NCI-H1436 (cell line): ENCODE data around the gene HOXD1.

Source experiments
- DNase-seq: peaks from one replicate; lab custom pipeline; 2025; lab: John Stamatoyannopoulos, UW

HOXD1 gene

GRCh38 chr2:176165370-176166050, 23.0 kb upstream of the HOXD1 start:
- no peak for DNase-seq

DNA sequence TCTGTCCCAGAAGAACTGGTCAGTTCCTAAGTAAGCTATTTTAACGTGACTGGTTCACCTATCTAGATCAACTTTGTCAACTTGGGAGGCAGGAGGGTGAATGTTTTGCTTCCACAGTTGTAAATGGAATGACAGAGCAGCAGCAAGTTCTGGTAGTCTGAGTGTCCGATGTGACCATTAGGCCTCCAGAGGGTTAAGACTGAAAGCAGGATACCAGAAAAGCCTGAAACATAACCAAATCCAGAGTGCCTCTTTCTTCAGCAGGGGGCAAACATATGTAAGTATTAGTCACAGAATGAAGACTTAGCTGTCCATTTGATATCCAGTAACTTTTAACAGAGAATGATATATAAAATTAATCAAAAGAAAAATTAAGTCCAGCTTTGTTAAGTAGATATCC, 22.2 kb upstream of the HOXD1 start:
- no peak for DNase-seq

GRCh38 chr2:176167398-176167797, 21.1 kb upstream of the HOXD1 start:
- DNase-seq = no peak

DNA sequence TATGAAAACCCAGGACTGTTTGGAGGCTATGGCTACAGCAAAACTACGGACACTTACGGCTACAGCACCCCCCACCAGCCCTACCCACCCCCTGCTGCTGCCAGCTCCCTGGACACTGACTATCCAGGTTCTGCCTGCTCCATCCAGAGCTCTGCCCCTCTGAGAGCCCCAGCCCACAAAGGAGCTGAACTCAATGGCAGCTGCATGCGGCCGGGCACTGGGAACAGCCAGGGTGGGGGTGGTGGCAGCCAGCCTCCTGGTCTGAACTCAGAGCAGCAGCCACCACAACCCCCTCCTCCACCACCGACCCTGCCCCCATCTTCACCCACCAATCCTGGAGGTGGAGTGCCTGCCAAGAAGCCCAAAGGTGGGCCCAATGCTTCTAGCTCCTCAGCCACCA, 19.3 kb upstream of the HOXD1 start:
- no peak for DNase-seq

DNA sequence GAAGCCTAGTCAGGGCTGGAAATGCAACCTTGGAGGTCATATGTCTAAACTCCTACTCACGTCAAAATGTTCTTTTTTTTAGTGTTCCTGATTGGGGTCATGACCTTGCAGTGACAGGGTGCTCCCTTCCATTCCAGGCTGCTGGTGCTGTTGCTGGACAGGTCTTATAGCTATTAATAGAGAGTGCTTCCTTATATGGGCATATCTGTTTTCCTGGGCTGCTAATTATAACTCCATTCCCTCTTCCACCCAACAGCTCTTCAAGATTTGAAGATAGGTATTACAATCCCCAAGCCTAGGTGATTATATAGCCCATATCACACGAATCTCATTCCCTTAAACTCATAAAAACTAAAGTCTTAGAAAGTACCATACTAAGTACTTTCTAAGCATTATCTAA, 18.8 kb upstream of the HOXD1 start:
- DNase-seq = no peak

DNA sequence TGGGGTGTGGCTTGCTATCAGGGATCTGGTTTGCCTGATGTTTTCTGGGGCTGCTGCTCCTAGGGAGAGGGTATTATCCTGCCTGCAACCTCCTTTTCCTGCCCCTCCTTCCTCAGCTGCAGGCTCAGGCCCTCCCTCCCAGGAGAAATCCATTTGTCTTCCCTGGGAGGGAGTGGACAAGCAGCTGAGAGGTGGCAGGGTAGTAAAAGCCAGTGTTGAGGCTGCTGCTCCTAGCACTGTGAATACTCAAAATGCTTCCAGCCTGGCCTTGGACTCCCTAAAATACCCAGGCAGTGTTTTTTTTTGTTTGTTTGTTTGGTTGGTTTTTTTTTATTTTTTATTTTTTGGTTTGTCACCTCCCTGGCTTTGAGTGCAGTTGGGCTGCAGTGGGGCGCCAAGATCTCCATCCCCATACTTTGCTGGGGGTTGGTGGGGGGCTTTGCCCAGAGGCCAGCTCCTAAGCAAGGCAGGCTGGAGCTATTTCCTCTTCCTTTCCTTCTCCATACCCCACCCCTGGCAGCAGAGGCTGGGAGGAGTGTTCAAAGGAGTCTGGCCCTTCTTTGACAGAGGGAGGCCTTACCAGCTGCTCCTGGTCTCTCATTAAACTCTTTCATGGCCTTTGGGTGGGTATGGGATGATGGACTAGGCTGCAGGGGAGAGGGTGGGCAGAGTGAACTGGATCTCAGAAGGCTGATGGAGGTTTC, 17.7 kb upstream of the HOXD1 start:
- no peak for DNase-seq

DNA sequence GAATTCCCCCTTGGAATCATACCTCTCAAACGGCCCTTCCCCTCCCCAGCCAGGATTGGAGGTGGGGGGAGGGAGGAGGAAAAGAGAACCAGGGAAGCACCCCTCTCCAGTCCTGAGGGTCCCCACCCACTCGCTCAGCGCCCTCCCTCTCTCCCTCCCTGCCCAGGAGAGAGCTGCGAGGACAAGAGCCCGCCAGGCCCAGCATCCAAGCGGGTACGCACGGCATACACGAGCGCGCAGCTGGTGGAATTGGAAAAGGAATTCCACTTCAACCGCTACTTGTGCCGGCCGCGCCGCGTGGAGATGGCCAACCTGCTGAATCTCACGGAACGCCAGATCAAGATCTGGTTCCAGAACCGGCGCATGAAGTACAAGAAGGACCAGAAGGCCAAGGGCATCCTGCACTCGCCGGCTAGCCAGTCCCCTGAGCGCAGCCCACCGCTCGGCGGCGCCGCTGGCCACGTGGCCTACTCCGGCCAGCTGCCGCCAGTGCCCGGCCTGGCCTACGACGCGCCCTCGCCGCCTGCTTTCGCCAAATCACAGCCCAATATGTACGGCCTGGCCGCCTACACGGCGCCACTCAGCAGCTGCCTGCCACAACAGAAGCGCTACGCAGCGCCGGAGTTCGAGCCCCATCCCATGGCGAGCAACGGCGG, 17.0 kb upstream of the HOXD1 start:
- DNase-seq = no peak

- DNase-seq = no peak
These were observed 16.2 kb upstream of the HOXD1 start for GRCh38 chr2:176172007-176172894.

- DNase-seq = no peak
These were observed 15.4 kb upstream of the HOXD1 start for GRCh38 chr2:176172895-176173566.

DNA sequence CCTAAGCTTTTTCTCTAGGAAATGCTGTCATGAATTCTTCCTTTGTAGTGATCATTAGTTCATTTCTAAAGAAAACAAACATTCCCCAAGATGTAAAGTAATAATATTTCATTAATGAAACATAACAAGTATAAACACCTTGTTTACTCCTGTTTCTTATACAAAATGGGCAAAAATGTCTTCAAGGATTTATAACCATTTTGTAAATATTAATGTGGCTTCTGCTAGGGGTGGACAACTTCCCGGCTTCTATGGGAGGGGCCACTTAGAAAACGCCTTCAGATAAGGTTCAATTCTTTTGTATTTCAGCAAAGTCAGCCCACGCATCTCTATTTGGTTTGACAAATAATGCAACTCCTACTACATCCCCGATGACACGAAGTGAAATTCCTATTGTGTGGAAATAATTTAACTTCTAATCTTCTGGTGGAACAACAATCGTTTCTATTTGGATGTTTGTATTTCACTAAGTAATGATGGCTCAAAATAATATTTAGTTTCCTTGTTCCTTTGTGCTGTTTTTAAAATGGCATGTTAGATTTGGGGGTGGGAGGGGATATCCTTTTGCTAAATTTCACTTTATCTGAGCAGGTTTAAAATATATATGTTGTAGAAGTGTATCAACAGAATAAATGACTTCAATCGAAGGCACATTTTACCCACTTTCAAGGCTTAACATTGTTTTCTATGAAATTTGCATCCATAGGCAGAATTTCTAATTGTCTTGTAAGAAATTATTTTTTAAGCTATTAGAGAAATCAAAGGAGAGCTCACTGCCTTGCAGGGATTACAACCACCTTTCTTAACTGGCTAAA, 14.7 kb upstream of the HOXD1 start:
- DNase-seq = no peak

DNA sequence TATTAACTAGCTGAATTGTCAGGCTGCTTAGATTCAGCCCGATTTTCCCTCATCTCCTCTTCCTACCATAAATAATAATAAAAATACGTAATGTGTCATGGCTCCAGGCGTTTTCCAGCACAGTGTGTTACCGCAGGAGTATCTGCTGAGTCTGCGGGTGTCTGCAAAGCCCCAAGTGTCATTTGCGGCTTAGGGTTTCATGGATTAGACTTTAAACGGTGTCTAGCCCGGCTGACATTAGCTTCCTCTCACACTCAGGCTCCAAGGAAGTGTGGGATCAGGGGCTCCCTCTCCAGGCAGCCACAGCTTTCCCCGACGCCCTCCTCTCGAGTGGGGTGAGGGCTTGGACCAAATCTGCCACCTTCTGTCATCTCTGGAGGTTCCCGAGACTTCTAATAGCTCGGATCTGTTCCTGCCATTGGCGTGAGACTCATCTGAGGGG, 14.1 kb upstream of the HOXD1 start:
- no peak for DNase-seq

- DNase-seq = no peak
These were observed 13.4 kb upstream of the HOXD1 start for GRCh38 chr2:176174824-176175708.

DNA sequence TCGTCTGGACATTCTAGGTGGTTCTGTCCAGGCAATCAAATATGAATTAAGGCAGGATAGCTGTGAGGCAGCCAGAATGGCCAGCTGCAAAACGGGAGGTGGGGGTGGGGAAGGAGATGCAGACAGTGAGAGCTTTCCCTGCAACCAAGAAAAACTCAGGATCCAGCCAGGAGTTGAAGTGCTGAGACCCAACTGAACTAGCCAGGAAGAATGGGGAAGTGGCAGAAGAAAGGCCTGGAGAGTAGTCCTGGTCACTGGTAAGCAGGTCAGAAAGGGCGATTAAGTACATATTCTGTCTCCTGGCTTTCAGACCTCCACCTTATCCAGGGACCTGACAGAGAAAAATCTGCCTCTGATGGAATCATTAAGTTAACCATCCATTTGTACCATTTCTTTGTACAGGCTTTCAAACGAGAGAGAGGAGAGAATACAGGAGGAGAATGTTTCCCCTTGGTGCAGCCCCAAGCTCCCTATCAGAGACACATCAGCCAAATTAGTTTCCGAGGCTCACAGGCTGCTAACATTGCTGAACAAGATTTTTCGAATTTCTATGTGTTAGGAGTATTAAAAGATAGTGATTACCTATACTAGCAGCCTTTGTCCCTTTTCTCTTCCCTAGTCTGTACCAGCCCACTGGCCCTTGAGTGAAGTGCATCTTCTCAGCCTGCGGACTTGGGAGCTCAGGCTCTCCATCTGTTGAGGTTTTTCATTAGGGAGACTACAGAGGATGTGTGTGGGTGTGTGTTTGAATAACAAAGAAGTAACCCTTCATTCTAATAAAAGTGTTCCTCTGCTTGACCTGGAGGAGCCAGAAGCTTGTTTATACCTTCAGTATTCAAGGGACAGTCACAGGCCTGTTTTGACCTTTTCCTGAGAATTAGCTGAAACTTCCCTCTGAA, 12.5 kb upstream of the HOXD1 start:
- DNase-seq = no peak

DNA sequence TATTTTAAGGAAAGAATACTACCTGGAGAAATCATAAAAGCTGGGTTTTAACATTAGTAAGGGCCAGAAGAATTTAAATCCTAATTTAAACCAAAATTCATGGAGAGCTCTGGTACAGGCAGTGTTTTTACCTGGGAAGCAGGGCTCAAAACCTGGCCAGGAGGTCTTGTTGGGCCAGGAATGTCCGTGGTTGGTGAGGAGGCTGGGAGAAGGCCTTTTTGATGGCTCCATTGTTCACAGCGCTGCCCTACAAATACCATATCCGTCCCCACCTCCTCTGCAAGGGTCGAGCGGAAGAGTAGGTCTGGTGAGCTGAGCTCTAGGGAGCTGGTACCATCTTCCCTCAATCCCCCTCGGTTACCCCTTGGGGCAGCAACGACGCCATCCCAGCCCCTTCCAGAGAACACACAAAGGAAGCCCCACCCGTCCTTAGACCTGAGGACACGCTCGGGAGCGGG, 10.9 kb upstream of the HOXD1 start:
- DNase-seq = no peak

GRCh38 chr2:176178038-176178756, 10.3 kb upstream of the HOXD1 start:
- DNase-seq = peak; percentile 61

DNA sequence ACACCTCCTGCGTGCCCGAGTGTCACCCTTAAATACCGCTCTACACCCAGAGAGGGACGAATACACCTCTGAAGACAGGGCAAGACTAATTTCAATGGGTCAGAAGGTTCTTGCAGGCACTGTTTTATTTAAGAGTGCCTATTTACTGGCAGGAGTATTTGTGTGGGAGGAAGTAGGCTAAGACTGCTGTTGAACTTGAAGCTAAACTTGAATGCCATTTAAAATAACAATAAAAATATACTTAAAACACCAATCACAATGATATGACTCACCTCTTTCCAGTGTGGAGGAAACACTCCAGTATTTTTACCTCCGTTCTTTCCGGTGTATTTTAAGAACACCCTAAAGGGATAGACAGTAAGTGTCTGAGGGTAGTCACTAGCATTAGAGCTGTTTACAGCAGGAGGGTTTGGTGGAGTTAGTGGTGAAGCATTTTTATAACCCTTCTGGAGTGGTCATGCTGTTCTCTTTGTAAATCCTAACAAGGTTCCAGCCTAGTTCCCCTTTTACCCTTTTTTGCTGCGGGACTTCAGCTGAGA, 9.6 kb upstream of the HOXD1 start:
- no peak for DNase-seq

DNA sequence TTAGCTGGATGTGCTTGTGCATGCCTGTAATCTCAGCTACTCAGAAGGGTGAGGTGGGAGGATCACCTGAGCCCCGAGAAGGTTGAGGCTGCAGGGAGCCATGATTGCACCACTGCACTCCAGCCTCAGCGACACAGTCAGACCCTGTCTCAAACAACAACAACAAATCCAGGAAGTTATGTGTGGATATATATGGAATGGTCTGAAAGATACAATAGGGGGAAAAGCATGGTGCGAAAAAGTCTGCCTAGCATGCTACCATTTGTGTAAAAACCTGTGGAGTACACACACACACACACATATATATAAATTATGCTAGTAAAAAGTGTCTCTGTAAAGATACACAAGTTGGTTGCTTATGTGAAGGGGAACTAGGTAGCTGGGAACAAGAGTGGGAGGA, 6.9 kb upstream of the HOXD1 start:
- DNase-seq = no peak

GRCh38 chr2:176182671-176183070, 5.8 kb upstream of the HOXD1 start:
- no peak for DNase-seq
